Measurements from ENCODE around the gene PPARA. TPM values are rescaled to one million over a fixed set of nuclear protein-coding genes. Genes with fewer than 3 reads are reported as not detected.
A peak's percentile ranks its signal among the peaks of the same experiment; 100 is the strongest.
"Not testable (repeated sequence)": the region's sequence is repeated elsewhere in the genome, so short reads cannot be mapped to it uniquely, and the experiment has no call there.

Gene PPARA
- total RNA-seq, 6 donors from 2014 or later = 10.2 to 27.0 (median 20.9) TPM

GRCh38 chr22:46126853-46127385 is 23.4 kb upstream of the PPARA start:
- DNase-seq (peak in 1 of 2 donors; percentile 64), ATAC-seq (ENCODE audit: low FRiP score in 2 of 2) (no peak)
- Histone ChIP-seq H3K9me3 (no peaks in the 10 kb centered on the region), H3K27me3 (no peaks in the 10 kb centered on the region), H3K4me3 (no peak overlapping the region), H3K36me3 (no peaks in the 10 kb centered on the region), H3K4me1 (peaks cover 12 to 22% (median 14%) of the 10 kb centered on the region in 4 donors), H3K27ac (no peak overlapping the region)
- 92 to 94% methylated on average over 10 to 13 of the region's 13 CpGs for WGBS, 2 donors
- TF ChIP-seq EP300 (IDR thresholded peaks at IDR 0.05) (no peak), POLR2A (IDR thresholded peaks at IDR 0.05) (no peak), CTCF (IDR thresholded peaks at IDR 0.05) (no peak), POLR2AphosphoS5 (IDR thresholded peaks at IDR 0.05) (no peak)

- 88 to 92% methylated on average over 2 to 9 of the region's 10 CpGs for WGBS, 2 donors
- H3K4me1 ChIP-seq = peaks cover 7 to 18% (median 12%) of the 10 kb centered on the region in 4 donors
- no peak for ATAC-seq (ENCODE audit: low FRiP score in 2 of 2)
- H3K9me3 ChIP-seq = no peaks in the 10 kb centered on the region
- no peak overlapping the region for H3K4me3 ChIP-seq
- H3K27ac ChIP-seq = no peak overlapping the region
- TF ChIP-seq POLR2AphosphoS5 (IDR thresholded peaks at IDR 0.05) = no peak
- no peak for TF ChIP-seq EP300 (IDR thresholded peaks at IDR 0.05)
- TF ChIP-seq CTCF (IDR thresholded peaks at IDR 0.05) = no peak
- TF ChIP-seq POLR2A (IDR thresholded peaks at IDR 0.05) = no peak
- peak in 1 of 2 donors; percentile 56 for DNase-seq
- H3K27me3 ChIP-seq = no peaks in the 10 kb centered on the region
- no peaks in the 10 kb centered on the region for H3K36me3 ChIP-seq
Observed at GRCh38 chr22:46127556-46127955, 22.8 kb upstream of the PPARA start.

GRCh38 chr22:46128606-46129005 is 21.7 kb upstream of the PPARA start:
- no peaks in the 10 kb centered on the region for H3K36me3 ChIP-seq
- WGBS, 2 donors = 93 to 100% methylated on average over 1 to 12 of the region's 12 CpGs
- H3K27ac ChIP-seq = peak overlapping the region in 1 of 4 donors; percentile 86
- peak in 1 of 2 donors; percentile 63 for DNase-seq
- ATAC-seq (ENCODE audit: low FRiP score in 2 of 2) = no peak
- H3K9me3 ChIP-seq = no peaks in the 10 kb centered on the region
- peaks cover 4 to 14% (median 10%) of the 10 kb centered on the region in 4 donors for H3K4me1 ChIP-seq
- no peaks in the 10 kb centered on the region for H3K27me3 ChIP-seq
- H3K4me3 ChIP-seq = no peak overlapping the region
- TF ChIP-seq CTCF (IDR thresholded peaks at IDR 0.05) = no peak
- TF ChIP-seq POLR2AphosphoS5 (IDR thresholded peaks at IDR 0.05) = no peak
- TF ChIP-seq EP300 (IDR thresholded peaks at IDR 0.05) = no peak
- no peak for TF ChIP-seq POLR2A (IDR thresholded peaks at IDR 0.05)

- DNase-seq = peak; percentile 71 to 87
- no peaks in the 10 kb centered on the region for H3K9me3 ChIP-seq
- ATAC-seq (ENCODE audit: low FRiP score in 2 of 2) = peak in 1 of 2 donors; percentile 66
- peak overlapping the region; percentile 58 to 86 (median 67) for H3K27ac ChIP-seq
- 50 to 61% methylated on average over 2 to 26 of the region's 26 CpGs for WGBS, 2 donors
- H3K27me3 ChIP-seq = no peaks in the 10 kb centered on the region
- H3K4me3 ChIP-seq = peak overlapping the region in 1 of 4 donors; percentile 24
- peaks cover 4 to 14% (median 10%) of the 10 kb centered on the region in 4 donors for H3K4me1 ChIP-seq
- no peaks in the 10 kb centered on the region for H3K36me3 ChIP-seq
- peak; percentile 7 to 45 for TF ChIP-seq POLR2AphosphoS5 (IDR thresholded peaks at IDR 0.05)
- no peak for TF ChIP-seq EP300 (IDR thresholded peaks at IDR 0.05)
- peak in 1 of 4 donors; percentile 30 for TF ChIP-seq POLR2A (IDR thresholded peaks at IDR 0.05)
Observed at GRCh38 chr22:46129390-46130041, 20.8 kb upstream of the PPARA start.

GRCh38 chr22:46131151-46131587 is 19.2 kb upstream of the PPARA start:
- Histone ChIP-seq H3K4me3 (no peak overlapping the region), H3K27me3 (no peaks in the 10 kb centered on the region), H3K4me1 (peaks cover 4 to 14% (median 10%) of the 10 kb centered on the region in 4 donors), H3K9me3 (no peaks in the 10 kb centered on the region), H3K36me3 (no peaks in the 10 kb centered on the region), H3K27ac (no peak overlapping the region)
- TF ChIP-seq CTCF (IDR thresholded peaks at IDR 0.05) (peak in 1 of 6 experiments; percentile 9), EP300 (IDR thresholded peaks at IDR 0.05) (no peak)
- peak in 1 of 2 donors; percentile 65 for DNase-seq
- 80 to 82% methylated on average over 7 to 13 of the region's 13 CpGs for WGBS, 2 donors
- no peak for ATAC-seq (ENCODE audit: low FRiP score in 2 of 2)

GRCh38 chr22:46132193-46132829 is 18.0 kb upstream of the PPARA start:
- not testable (repeated sequence) for DNase-seq; ATAC-seq (ENCODE audit: low FRiP score in 2 of 2); H3K9me3 ChIP-seq; H3K4me3 ChIP-seq; H3K27ac ChIP-seq; H3K36me3 ChIP-seq; H3K27me3 ChIP-seq
- peaks cover 4 to 14% (median 10%) of the 10 kb centered on the region in 4 donors for H3K4me1 ChIP-seq
- WGBS, 2 donors = 91 to 93% methylated on average over 7 to 12 of the region's 12 CpGs

Data from upper lobe of left lung (tissue), 6 donors.